ENCODE measurements around the gene LMBRD1.
"Not testable (repeated sequence)": the region's sequence is repeated elsewhere in the genome, so short reads cannot be mapped to it uniquely, and the experiment has no call there.

Gene LMBRD1

DNA sequence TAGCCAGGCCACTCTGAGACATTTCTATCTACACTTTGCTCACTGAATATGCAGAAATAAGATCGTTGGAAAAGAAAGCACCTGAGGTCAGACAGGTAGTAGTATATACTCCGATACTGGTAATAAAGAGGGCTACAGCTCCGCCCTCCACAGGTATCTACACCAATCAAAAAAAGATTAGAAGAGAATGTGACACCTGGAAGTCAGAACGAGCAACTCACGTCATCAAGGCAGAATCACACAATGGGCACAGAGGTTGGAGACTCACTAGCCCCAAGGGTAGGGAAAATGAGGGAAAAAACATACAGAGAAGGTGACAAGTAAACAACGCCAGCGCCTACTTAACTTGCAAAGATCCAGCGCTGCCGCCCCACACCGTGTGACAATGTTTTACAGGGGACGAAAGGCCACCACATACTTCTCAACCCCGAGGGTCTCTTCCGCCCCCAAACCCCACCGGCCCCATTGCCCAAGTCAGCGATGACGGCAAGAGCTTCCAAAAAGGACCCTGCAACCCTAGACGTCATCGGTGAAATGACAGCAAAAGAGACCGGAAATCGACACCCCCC lies 653 bp downstream of the LMBRD1 start:
- peak; percentile 86 for DNase-seq

DNA sequence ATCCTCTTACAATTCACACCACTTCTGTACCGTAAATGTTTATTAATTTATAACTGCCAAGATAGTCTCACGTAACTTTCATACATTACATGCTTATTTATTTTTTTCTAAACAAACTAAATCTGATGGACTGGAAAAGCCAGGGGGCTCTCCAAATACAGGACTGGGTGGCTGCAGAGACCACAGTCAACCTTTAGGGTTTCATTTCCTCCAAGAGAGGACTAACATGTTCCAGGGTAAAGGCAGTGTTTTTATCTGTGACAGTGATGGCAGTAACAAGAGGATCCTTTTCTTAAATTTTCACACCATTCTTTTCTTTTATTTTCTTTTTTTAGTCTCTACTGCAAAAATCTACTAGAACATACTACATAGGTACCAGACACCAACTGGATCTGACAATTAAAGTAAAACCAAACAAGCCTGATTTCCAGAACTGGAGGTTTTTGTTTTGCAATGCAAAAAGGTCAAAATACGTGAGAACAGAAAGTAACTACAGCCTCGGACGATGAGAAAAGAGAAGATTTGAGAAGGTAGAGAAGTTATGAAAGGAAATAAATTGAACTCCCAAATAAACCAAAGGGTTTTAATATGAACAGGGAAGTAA lies 1.2 kb downstream of the LMBRD1 start:
- DNase-seq = no peak

GRCh38 chr6:69792292-69792691 lies 4.5 kb downstream of the LMBRD1 start:
- no peak for DNase-seq

DNA sequence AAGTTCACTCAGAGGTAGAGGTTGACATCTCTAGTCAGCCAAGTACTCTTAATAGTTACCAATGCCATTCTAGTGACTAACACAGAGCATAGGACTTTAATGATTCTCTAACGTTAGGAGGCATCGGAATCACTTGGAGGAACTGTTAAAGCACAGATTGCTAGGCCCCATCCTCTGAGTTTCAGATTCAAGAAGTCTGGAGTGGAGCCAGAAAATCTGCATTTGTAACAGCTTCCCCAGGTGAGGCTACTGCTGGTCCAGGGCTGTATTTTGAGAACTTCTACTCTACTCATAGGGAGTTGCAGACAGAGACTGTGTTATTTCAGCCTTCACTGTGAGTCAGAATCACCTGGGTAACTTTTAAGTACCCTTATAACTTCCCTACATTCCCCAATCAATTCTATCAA lies 5.7 kb downstream of the LMBRD1 start:
- DNase-seq = no peak

GRCh38 chr6:69790629-69791028 lies 6.2 kb downstream of the LMBRD1 start:
- DNase-seq = no peak

DNA sequence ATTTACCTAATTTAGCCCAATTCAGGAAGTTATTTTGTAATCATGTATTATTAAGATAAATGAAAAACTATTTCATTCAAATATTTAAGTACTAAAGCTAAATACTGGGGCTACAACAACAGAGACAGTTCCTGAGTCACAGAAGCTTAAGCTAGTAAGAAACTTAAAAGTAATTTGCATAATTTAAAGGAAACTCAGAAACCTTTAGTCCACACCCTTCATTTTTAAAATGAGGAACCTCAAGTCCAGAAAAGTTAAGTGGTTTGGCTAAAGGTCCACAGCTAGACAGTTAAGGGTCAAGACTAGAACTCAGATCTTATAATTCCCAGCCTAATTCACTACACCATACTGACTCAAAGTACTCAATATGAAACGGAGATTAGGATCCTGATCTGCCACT lies 7.2 kb downstream of the LMBRD1 start:
- DNase-seq = no peak

DNA sequence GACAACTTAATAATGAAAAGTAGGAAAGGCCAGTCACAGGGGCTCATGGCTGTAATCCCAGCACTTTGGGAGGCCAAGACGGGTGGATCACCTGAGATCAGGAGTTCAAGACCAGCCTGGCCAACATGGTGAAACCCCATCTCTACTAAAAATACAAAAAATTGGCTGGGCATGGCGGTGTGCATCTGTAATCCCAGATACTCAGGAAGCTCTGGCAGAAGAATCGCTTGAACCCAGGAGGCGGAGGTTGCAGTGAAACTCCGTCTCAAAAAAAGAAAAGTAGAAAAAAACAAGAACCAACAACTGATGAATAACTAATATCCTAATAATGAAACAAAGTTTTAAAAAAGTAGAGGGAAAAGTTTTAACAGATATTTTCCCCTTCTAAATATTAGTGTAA lies 9.4 kb downstream of the LMBRD1 start:
- not testable (repeated sequence) for DNase-seq

GRCh38 chr6:69785697-69786096 lies 11.1 kb downstream of the LMBRD1 start:
- no peak for DNase-seq

DNA sequence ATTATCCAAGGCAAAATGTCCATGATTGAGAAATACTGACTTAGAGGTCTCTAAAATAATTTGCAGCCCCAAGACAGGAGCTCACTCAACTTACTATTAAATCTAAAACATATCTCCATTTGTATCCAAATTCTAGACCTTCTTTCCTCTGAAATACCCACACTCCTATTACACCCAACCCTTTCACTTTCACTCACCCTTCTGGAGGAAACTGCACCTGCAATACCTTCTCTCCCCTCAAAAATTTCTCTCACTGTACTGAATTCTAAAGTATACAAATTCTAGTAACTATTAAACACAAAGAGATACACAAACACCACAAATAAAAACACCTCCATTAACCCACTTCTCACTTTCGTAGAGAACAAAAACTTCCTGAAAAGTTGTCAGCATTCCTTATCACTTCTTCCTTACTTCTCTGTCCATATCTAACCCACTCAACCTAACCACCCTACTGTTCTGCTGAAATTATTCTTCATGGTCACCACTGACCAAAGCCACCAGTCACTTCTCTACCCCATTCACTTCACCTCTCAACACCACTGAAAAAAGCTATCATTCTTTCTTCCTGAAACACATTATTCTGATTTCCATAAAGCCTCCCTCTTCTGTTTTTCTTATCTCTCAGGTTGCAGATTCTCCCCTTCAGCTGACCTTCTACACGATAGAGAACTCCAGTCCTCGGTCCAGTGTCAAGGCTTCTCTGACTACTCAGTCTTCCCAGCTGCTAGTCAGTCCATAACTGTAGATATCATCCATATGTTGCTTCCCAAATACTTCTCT lies 12.0 kb downstream of the LMBRD1 start:
- no peak for DNase-seq

DNA sequence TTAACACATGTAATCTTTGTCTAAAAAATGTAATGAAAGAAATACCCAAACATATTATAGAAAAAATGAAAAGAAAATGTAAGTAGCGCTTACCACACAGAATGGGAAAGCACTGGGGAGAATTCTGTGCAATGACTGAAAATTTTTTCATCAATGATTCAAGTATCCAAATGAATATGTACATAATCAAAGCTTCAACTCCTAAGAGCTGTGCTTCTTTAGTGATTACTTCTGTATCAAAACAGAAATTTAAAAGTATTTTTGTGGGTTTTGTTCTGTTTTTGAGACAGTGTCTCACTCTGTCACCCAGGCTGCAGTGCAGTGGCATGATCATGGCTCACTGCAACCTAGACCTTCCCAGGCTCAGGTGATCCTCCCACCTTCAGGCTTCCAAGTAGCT lies 13.7 kb downstream of the LMBRD1 start:
- DNase-seq = no peak

- no peak for DNase-seq
These were observed 16.1 kb downstream of the LMBRD1 start for GRCh38 chr6:69780585-69781178.

- no peak for DNase-seq
These were observed 20.9 kb downstream of the LMBRD1 start for GRCh38 chr6:69775941-69776340.

DNA sequence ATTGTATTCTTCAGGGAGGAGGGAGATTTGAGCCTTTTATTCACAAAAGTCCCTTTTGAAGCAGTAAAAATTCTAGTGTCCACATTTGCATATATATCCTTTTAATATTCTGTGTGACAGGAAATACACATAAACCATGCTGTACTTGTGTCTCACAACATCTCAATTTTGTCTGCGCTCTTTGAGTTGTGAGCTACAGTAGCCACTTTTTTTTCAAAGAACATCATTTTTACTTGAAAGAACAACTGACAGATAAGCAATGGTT lies 21.3 kb downstream of the LMBRD1 start:
- DNase-seq = no peak

GRCh38 chr6:69774740-69775584 lies 21.8 kb downstream of the LMBRD1 start:
- no peak for DNase-seq

GRCh38 chr6:69771158-69771906 lies 25.5 kb downstream of the LMBRD1 start:
- no peak for DNase-seq

DNA sequence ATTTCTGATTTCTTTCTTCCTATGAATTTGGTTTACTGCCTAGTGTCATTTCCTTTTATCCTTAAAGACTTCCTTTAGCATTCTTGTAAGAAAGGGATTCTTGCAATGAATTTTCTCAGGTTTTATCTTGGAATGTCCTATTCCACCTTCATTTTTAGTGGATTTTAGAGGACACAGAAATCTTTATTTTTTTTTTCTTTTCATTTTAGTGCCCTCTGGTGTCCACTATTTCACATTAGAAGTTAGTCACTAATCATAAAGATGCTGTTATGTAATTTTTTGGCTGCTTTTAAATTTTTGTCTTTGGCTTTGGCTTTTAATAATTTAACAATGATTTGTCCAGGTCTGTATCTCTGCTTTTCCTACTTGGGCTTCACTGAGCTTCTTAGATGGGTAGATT lies 28.1 kb downstream of the LMBRD1 start:
- no peak for DNase-seq

- no peak for DNase-seq
These were observed 33.0 kb downstream of the LMBRD1 start for GRCh38 chr6:69763763-69764162.

GRCh38 chr6:69761853-69762252 lies 35.0 kb downstream of the LMBRD1 start:
- DNase-seq = no peak

DNA sequence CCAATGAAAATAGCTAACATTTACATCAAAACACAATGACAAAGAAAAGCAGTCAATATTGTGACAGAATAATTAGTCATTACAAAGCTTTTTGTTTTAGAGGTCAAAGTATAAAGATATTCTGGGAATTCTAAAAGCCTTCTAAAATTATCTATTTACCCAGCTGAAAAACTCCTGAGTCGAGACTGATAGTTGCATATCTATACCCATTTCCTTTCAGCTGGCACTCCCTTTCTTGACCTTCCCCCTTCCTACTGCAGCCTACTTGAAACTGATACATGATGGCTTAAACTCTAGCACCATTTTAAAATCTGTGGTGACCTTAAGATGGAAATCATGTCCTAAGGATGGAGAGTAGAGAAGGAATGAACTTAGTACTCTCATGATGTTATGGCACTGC lies 38.6 kb downstream of the LMBRD1 start:
- DNase-seq = no peak

- no peak for DNase-seq
These were observed 39.9 kb downstream of the LMBRD1 start for GRCh38 chr6:69756907-69757306.

DNA sequence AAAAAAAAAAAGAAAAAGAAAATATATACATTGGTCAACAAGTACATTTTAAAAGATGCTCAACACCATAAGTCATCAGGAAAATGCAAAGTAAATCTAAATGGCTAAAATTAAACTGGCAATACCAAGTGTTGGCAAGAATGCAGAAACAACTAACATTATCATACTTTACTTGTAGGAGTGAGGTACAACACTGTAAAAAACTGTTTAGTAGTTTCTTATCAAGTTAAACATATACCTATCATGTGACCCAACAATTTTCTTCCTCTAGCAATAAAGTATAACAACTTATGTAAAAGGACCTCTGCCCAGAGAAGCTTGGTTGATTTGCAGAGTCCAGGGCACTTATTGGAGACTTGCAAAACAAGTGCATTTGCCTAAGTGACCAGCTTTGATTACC lies 40.4 kb downstream of the LMBRD1 start:
- no peak for DNase-seq

DNA sequence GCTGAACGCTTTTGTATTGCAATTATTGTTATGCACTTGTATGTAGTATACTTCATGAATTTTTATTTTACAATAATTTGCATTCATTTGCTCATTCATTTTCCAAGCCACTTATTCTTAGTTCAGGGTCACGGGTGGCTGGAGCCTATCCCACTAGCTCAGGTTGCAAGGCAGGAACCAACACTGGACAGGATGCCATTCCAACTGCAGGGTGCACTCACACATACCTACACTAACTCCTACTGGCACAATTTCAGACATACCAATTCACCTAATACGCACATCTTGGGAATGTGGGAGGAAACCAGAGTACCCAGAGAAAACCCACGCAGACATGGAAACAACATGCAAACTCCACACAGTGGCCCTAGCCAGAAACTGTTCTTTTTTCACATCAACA lies 61.8 kb downstream of the LMBRD1 start:
- DNase-seq = no peak

GRCh38 chr6:69732640-69733039 lies 64.2 kb downstream of the LMBRD1 start:
- peak; percentile 26 for DNase-seq
